Bladder microvascular endothelial cell (primary cell): ENCODE measurements around the gene PPARA. TPM values are rescaled to one million over a fixed set of nuclear protein-coding genes. Genes with fewer than 3 reads are reported as not detected.

Source experiments
- total RNA-seq: library from RNA; depleted of rRNA; stranded (reverse); fragments of >200 nt; gene quantifications from 2 replicates; pipeline ENCODE4 v1.2.3, GENCODE V29; 2014

PPARA gene
- total RNA-seq, result 6.5 and 12.2 TPM in 2 replicates

DNA sequence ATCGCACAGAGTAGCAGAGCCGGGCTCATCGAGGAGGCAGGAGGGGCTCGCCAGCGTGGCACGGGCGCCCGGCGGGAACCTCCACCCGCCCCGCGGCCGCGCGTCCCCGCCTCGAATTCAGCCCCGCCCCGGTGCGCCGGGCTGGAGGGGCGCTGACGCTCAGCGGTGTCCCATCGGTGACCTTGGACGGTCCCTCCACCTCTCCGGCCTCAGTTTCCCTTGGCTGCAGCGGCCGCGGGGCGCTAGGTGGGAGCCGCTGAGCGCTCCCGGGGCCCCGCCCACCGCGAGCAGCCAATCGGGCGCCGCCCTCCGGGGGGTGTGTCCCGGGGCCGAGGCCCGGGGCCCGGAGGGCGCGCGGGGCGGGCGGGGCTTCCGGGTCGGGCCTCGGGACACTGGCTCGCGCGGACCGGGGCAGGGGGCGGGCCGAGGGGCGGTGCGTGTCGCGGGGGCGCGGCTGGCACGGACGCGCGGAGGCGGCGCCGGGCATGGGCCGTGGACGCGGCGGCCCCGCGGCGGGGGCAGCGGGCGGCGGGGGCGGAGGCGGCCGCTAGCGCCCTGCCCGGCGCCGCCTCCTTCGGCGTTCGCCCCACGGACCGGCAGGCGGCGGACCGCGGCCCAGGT lies at the start of gene PPARA:
TSS of gene PPARA (plus strand) at position 493 of the 621 bp plus-strand sequence. CDS start 47,858 bp downstream, outside the sequence.

DNA sequence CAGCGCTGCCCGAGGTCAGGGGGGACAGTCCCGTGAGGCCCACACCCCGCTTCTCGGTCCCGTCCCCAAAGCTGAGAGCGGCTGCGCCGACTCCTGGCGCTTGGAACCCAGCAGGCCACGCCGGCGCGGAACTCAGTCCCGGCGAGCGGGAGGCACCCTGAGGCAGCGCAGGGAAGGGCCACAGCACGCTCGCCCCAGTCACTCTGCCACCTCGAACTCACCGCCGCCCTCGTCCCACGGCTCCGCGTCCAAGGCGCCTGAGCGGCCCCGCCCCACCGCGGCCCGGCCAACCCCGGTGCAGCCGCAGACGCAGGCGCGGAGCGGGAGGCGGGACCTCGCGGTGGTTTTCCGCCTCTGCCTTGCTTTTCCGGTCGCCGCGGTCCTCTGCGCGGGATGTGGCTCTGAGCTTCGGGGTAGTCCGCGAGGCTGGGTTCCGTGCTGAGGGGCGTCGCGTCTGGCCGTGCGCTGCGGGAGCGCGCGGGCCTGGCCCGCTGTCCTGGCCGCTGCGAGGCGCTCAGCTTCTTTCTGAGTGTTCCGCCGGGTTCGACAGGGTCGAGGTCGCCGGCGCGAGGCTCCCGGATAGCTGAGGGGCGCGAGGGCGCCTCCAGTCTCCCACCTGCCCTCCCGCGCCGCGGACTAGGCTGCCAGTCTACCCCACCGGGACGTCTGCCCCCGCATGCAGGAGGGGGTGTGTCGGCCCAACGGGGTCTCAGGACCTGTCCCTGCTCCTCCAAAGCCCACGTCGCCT lies 99.9 kb downstream of the PPARA start, which contains the start of gene CDPF1:
TSS of gene CDPF1 (minus strand) at position 259 of the 748 bp plus-strand sequence. CDS start 2,009 bp downstream, outside the sequence.

DNA sequence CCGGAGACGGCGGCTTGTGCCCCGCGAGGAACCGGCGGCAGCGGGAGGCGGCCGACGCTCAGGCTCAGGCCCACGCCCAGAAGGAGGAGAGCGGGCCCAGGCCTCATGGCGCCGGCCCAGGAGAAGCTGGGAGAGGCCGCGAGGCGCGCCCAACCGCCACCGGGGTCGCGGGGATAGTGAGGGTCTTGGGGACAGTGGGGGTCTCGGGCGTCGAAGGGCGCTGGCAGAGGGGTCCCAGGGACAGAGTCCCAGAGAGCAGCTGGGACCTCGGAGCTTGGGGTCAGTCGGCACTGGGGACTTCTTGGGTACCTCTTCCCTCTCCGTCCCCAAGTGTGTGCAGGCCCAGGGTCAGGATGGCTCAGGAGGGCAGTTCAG lies 112.9 kb downstream of the PPARA start, which contains the start of gene PKDREJ:
TSS of gene PKDREJ (minus strand) at position 128 of the 375 bp plus-strand sequence. CDS start at position 107, 21 bp downstream.

DNA sequence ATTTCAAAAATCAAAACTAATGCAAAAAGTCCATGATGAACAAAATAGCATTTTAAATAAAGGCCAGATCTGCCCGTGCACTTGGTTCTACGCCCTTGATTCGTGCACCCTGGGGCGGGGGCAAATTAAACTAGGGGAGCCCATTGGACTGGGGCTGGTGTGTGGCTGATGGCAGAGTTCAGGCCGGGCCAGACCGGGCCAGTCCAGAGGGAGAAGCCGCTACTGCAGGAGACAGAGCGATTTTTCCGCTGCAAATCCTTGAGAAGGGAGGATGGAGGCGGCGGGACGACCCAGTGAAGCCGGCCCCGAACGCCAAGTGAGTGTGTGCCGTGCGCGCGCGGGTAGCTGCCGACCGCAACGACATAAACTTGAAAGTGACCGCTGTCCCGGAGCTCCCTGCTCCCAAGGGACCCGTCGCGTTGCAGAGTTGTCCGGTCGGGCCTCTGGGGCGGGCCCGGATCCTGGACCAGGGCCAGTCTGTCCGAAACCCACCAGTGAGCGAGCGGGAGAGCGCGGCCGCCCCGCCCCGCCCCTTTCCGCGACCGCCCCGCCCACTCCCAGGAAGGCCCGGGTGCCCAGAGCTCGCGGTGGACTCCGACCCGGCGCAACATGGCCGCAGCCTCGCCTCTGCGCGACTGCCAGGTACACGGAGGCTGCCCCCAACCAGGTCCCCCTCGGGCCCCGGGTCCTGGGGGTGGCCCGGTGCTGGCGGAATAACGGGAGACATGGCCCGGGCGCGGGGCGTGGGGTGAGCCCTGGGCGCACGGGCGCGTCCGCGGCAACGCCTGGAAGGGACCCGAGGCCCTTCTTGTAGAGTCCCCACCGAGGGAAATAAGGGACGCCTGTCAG lies 117.3 kb downstream of the PPARA start, which contains the start of gene TTC38:
TSS of gene TTC38 (plus strand) at position 578 of the 849 bp plus-strand sequence. CDS start at position 610, 32 bp downstream.

Other genes starting within 250 kb of the PPARA start
- not detected in 2 replicates for gene WNT7B, start 173.4 kb upstream of the PPARA start, total RNA-seq
- 10.0 and 10.2 TPM in 2 replicates for gene CDPF1, start 99.8 kb downstream of the PPARA start, total RNA-seq
- gene PKDREJ, start 112.8 kb downstream of the PPARA start, total RNA-seq, result under 0.01 TPM in 1 of 2 replicates, not detected in the other
- 19.9 and 33.2 TPM in 2 replicates for gene TTC38, start 117.5 kb downstream of the PPARA start, total RNA-seq
- 6.8 and 10.0 TPM in 2 replicates for gene GTSE1, start 146.3 kb downstream of the PPARA start, total RNA-seq
- gene TRMU, start 185.2 kb downstream of the PPARA start, total RNA-seq, result 20.7 and 46.6 TPM in 2 replicates